HCT116 (cell line): ENCODE results near the gene FNDC3A. TPM values are rescaled to one million over a fixed set of nuclear protein-coding genes. Genes with fewer than 3 reads are reported as not detected.

Experiments
- ATAC-seq: fragments of 200-7000 bp; cut with Tn5 transposase; 2 replicates; pipeline ENCODE4 v1.9.1; 2020; ENCODE audit warnings: mild to moderate bottlenecking, moderate library complexity
- BruUV-seq: library from RNA; stranded (reverse); fragments of 400-500 nt; replicated peaks from 2 replicates; lab custom pipeline; 2021; lab: Mats Ljungman, UMichigan
- CTCF ChIA-PET: fragments of 300-600 bp; sonication (Branson Sonifier 250); formaldehyde crosslinking; loops from one replicate; lab custom pipeline; 2021; ENCODE audit warnings: antibody characterized with exemption; lab: Charles Lee
- POLR2A ChIA-PET: fragments of 300-600, 350-600 bp; sonication (Branson Sonifier 250); formaldehyde crosslinking; loops from one replicate; lab custom pipeline; 2021; ENCODE audit warnings: antibody characterized with exemption; lab: Charles Lee
- RAD21 ChIA-PET, 2 experiments: fragments of 300-600 bp; sonication (Branson Sonifier 250); formaldehyde crosslinking; loops; one replicate each; lab custom pipeline; 2023; ENCODE audit warnings: low total read pairs in 2 of 2; ENCODE audit not compliant: uncharacterized antibody in 2 of 2, unreplicated experiment in 2 of 2, low non-redundant PET in 1 of 2; lab: Charles Lee
- DNase-seq: peaks from one replicate; pipeline ENCODE4 v3.0.0-alpha.2; 2010; ENCODE audit warnings: low read depth, low spot score
- H2AFZ ChIP-seq: fragments of 200-600 bp; shearing (Covaris generic), sonication (generic); 2 replicates; pipeline ENCODE4 v1.6.1; 2017; ENCODE audit warnings: low read depth, mixed run types, mixed read lengths, antibody characterized with exemption, low read length; ENCODE audit not compliant: poor library complexity, severe bottlenecking
- H3K27ac ChIP-seq: 2 replicates; pipeline ENCODE4 v1.5.1; 2012; ENCODE audit warnings: low read depth, low read length
- H3K27me3 ChIP-seq: fragments of 200-600 bp; sonication (generic); 2 replicates; pipeline ENCODE4 v1.6.1; 2016; ENCODE audit warnings: mixed run types, low read length, mixed read lengths; ENCODE audit not compliant: insufficient read depth
- H3K36me3 ChIP-seq, 2 experiments: fragments of 200-500 bp in 1 of 2; fragments of 200-600 bp in 1 of 2; sonication (Bioruptor generic) in 1 of 2; sonication (generic) in 1 of 2; 2 replicates each; pipeline versions ENCODE4 v1.5.1 to v1.6.1; 2014 to 2016; ENCODE audit warnings: low read length in 2 of 2, inconsistent platforms in 1 of 2, mixed read lengths in 1 of 2, mixed run types in 1 of 2; ENCODE audit not compliant: insufficient read depth in 2 of 2, control insufficient read depth in 1 of 2
- H3K4me1 ChIP-seq, 2 experiments: fragments of 200-600 bp in 1 of 2; sonication (generic) in 1 of 2; 2 replicates each; pipeline versions ENCODE4 v1.5.1 to v1.6.1; 2012 to 2017; ENCODE audit warnings: low read length in 2 of 2, inconsistent platforms in 1 of 2, mild to moderate bottlenecking in 1 of 2, mixed read lengths in 1 of 2, mixed run types in 1 of 2, moderate library complexity in 1 of 2; ENCODE audit not compliant: insufficient read depth in 2 of 2, control insufficient read depth in 1 of 2
- H3K4me2 ChIP-seq: fragments of 200-600 bp; sonication (generic); 2 replicates; pipeline ENCODE4 v1.6.1; 2017; ENCODE audit warnings: mixed run types, low read length, mixed read lengths
- H3K4me3 ChIP-seq, 2 experiments: fragments of 200-600 bp in 1 of 2; sonication (generic) in 1 of 2; replicated peaks in 1 of 2; 2 replicates each; pipeline ENCODE4 v1.5.1; 2011 to 2016; ENCODE audit warnings: low read length in 2 of 2, control low read depth in 1 of 2, low read depth in 1 of 2, mild to moderate bottlenecking in 1 of 2, mixed read lengths in 1 of 2, mixed run types in 1 of 2
- H3K79me2 ChIP-seq: fragments of 200-600 bp; sonication (generic); 2 replicates; pipeline ENCODE4 v1.6.1; 2017; ENCODE audit warnings: mild to moderate bottlenecking, mixed run types, low read length, moderate library complexity, mixed read lengths; ENCODE audit not compliant: insufficient read depth
- H3K9ac ChIP-seq: fragments of 200-600 bp; sonication (generic); 2 replicates; pipeline ENCODE4 v1.6.1; 2016; ENCODE audit warnings: low read length, mixed read lengths
- H3K9me2 ChIP-seq: fragments of 200-600 bp; sonication (generic), shearing (Covaris generic); 2 replicates; pipeline ENCODE4 v1.6.1; 2017; ENCODE audit warnings: mixed run types, mild to moderate bottlenecking, moderate library complexity; ENCODE audit not compliant: insufficient read depth
- H3K9me3 ChIP-seq, 2 experiments: fragments of 200-500 bp in 1 of 2; fragments of 200-600 bp in 1 of 2; sonication (Bioruptor generic) in 1 of 2; sonication (generic) in 1 of 2; 2 replicates each; pipeline ENCODE4 v1.6.1; 2014 to 2017; ENCODE audit warnings: low read length in 2 of 2, mixed read lengths in 2 of 2, inconsistent platforms in 1 of 2, low read depth in 1 of 2, mild to moderate bottlenecking in 1 of 2, mixed run types in 1 of 2, moderate library complexity in 1 of 2; ENCODE audit not compliant: control insufficient read depth in 1 of 2, insufficient read depth in 1 of 2
- H4K20me1 ChIP-seq: fragments of 200-600 bp; sonication (generic), shearing (Covaris generic); 2 replicates; pipeline ENCODE4 v1.6.1; 2017; ENCODE audit warnings: mixed run types, mild to moderate bottlenecking, moderate library complexity; ENCODE audit not compliant: insufficient read depth
- ATF3 ChIP-seq: IDR thresholded peaks from 2 replicates; pipeline ENCODE4 v1.6.1; 2012
- CBX3 ChIP-seq: IDR thresholded peaks from 2 replicates; pipeline ENCODE4 v1.6.1; 2012; ENCODE audit warnings: low read depth
- CEBPB ChIP-seq: IDR thresholded peaks from 2 replicates; pipeline ENCODE4 v1.6.1; 2012; ENCODE audit warnings: low read depth
- EGR1 ChIP-seq: IDR thresholded peaks from 2 replicates; pipeline ENCODE4 v1.6.1; 2012; ENCODE audit warnings: low read depth
- ELF1 ChIP-seq: IDR thresholded peaks from 2 replicates; pipeline ENCODE4 v1.6.1; 2012; ENCODE audit warnings: low read depth, borderline replicate concordance
- EZH2 ChIP-seq: fragments of 200-600 bp; sonication (generic); IDR thresholded peaks from 2 replicates; pipeline ENCODE4 v1.6.1; 2017; ENCODE audit warnings: antibody characterized with exemption, mixed run types
- EZH2phosphoT487 ChIP-seq: fragments of 200-600 bp; IDR thresholded peaks from 2 replicates; pipeline ENCODE4 v1.6.1; 2018; ENCODE audit warnings: antibody characterized with exemption, borderline replicate concordance
- FOSL1 ChIP-seq: IDR thresholded peaks from 2 replicates; pipeline ENCODE4 v1.6.1; 2012; ENCODE audit warnings: low read depth
- JUND ChIP-seq: IDR thresholded peaks from 2 replicates; pipeline ENCODE4 v1.6.1; 2012
- MAX ChIP-seq: IDR thresholded peaks from 2 replicates; pipeline ENCODE4 v1.6.1; 2012
- POLR2A ChIP-seq: IDR thresholded peaks from 2 replicates; pipeline ENCODE4 v1.7.0; 2011; ENCODE audit warnings: borderline replicate concordance; ENCODE audit not compliant: insufficient read depth, insufficient read length; ENCODE audit errors: extremely low read depth
- RAD21 ChIP-seq: IDR thresholded peaks from 2 replicates; pipeline ENCODE4 v1.6.1; 2012; ENCODE audit warnings: low read depth, mild to moderate bottlenecking
- SIN3A ChIP-seq: IDR thresholded peaks from 2 replicates; pipeline ENCODE4 v1.6.1; 2012; ENCODE audit warnings: low read depth
- SP1 ChIP-seq: IDR thresholded peaks from 2 replicates; pipeline ENCODE4 v1.6.1; 2012; ENCODE audit warnings: low read depth
- SRF ChIP-seq: IDR thresholded peaks from 2 replicates; pipeline ENCODE4 v1.6.1; 2012; ENCODE audit warnings: low read depth
- TCF7L2 ChIP-seq: IDR thresholded peaks from 2 replicates; pipeline ENCODE4 v1.7.0; 2011; ENCODE audit warnings: borderline replicate concordance, inconsistent platforms; ENCODE audit not compliant: insufficient read depth, insufficient read length; ENCODE audit errors: extremely low read depth
- YY1 ChIP-seq: IDR thresholded peaks from 2 replicates; pipeline ENCODE4 v1.6.1; 2011; ENCODE audit warnings: low read length, low read depth, moderate library complexity, mild to moderate bottlenecking; ENCODE audit not compliant: insufficient replicate concordance; ENCODE audit errors: extremely low read depth
- ZFX ChIP-seq: fragments of 450-650 bp; IDR thresholded peaks from 2 replicates; pipeline ENCODE4 v1.6.1; 2017
- ZNF274 ChIP-seq: fragments of 200-500 bp; sonication (Bioruptor generic); IDR thresholded peaks from 2 replicates; pipeline ENCODE4 v1.6.1; 2014; ENCODE audit warnings: mild to moderate bottlenecking, low read depth, low read length, inconsistent platforms
- intact Hi-C: fragments of 100-400 bp; cut with micrococcal nuclease; formaldehyde crosslinking; loops from 2 replicates; pipeline ENCODE4 v1.10.0; 2022
- total RNA-seq: library from RNA; stranded (reverse); gene quantifications from one replicate; pipeline ENCODE4 v1.2.1, GENCODE V29; 2021; ENCODE audit not compliant: unreplicated experiment

FNDC3A gene
- total RNA-seq, 1 experiment from 2014 or later: 30.5 TPM

- no peaks in the 10 kb centered on the region for H3K36me3 ChIP-seq
- no peak for ATAC-seq
- H3K79me2 ChIP-seq: no peaks in the 10 kb centered on the region
- H3K27me3 ChIP-seq: no peaks in the 10 kb centered on the region
- no peaks in the 10 kb centered on the region for H3K9me2 ChIP-seq
- H3K4me2 ChIP-seq: no peak overlapping the region
- no peak overlapping the region for H2AFZ ChIP-seq
- intact Hi-C loops: no loop called here
- ChIA-PET POLR2A (no interaction called here), RAD21 (no interaction called here), CTCF (no interaction called here)
- no peak for DNase-seq
- H3K4me1 ChIP-seq: peaks cover 0 to 4% of the 10 kb centered on the region in 2 experiments; a peak in 1 of 4 replicates
- no peak overlapping the region for H3K27ac ChIP-seq
- H3K9me3 ChIP-seq: no peaks in the 10 kb centered on the region
- no peak overlapping the region for H3K4me3 ChIP-seq
- H4K20me1 ChIP-seq: no peaks in the 10 kb centered on the region
- no TSS peak for BruUV-seq
- H3K9ac ChIP-seq: no peak overlapping the region
- TF ChIP-seq TCF7L2 (no peak), SIN3A (no peak), EZH2phosphoT487 (no peak), EGR1 (no peak), CBX3 (no peak), YY1 (no peak), RAD21 (no peak), ZFX (no peak), ZNF274 (no peak), MAX (no peak), FOSL1 (no peak), SP1 (no peak), EZH2 (no peak), POLR2A (no peak), CEBPB (no peak), ATF3 (no peak), SRF (no peak), ELF1 (no peak), JUND (no peak)
Measured at GRCh38 chr13:48954081-48954480, 21.6 kb upstream of the FNDC3A start.
